Measurements from ENCODE around the gene FOXP2.

DNA sequence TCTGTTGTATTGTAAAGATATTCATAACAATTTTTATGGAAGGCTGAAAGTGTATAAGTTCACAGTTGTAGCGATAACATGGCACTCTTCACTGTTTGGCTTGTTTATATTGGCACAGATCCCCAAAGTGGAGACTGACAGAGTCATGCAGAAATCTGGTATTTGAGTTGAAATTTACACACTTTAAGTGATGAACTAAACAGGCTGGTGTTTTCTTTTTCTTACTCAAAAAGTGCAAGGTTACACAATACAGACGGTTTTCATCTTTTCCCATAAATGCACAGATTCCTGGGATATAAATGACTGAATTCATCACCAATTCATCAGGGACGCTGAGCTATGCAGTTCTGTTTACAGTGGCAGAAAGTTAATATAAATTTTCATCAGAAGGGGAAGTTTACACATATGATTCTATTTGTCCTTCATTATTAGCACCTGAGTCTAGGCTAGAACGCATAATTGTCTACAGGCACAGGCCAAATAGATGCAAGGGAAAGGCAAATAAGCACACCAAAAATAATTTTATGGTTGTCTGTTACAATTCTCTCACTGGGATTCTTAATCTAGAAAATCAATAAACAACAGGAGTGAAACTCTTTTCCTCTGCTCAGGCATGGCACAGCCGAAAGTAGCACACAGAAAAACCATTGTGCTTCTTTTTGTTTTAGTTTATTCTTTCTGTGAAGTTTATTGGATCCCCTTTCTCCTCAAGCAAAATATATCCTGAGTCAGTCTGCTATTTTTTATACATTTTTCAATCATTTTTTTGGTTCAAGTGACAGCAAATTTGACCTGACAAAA is 88.0 kb downstream of the FOXP2 start:
- TF ChIP-seq, protein P1, sequence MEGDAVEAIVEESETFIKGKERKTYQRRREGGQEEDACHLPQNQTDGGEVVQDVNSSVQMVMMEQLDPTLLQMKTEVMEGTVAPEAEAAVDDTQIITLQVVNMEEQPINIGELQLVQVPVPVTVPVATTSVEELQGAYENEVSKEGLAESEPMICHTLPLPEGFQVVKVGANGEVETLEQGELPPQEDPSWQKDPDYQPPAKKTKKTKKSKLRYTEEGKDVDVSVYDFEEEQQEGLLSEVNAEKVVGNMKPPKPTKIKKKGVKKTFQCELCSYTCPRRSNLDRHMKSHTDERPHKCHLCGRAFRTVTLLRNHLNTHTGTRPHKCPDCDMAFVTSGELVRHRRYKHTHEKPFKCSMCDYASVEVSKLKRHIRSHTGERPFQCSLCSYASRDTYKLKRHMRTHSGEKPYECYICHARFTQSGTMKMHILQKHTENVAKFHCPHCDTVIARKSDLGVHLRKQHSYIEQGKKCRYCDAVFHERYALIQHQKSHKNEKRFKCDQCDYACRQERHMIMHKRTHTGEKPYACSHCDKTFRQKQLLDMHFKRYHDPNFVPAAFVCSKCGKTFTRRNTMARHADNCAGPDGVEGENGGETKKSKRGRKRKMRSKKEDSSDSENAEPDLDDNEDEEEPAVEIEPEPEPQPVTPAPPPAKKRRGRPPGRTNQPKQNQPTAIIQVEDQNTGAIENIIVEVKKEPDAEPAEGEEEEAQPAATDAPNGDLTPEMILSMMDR (conservative IDR thresholded peaks at IDR 0.05; ENCODE audit: low read length): no peak
- TF ChIP-seq EZH2phosphoT487 (IDR thresholded peaks at IDR 0.05; ENCODE audit: borderline replicate concordance, low read depth, low read length): no peak

All from OCI-LY7 (cell line).